HG02885 (cell line): Measurements from ENCODE around the gene DGAT2L6.

ENCODE experiments used
- ATAC-seq: cut with Tn5 transposase; IDR thresholded peaks from one replicate; pipeline ENCODE4 v1.9.1; 2021; ENCODE audit warnings: mild to moderate bottlenecking; ENCODE audit not compliant: unreplicated experiment, poor library complexity

The DGAT2L6 gene, protein sequence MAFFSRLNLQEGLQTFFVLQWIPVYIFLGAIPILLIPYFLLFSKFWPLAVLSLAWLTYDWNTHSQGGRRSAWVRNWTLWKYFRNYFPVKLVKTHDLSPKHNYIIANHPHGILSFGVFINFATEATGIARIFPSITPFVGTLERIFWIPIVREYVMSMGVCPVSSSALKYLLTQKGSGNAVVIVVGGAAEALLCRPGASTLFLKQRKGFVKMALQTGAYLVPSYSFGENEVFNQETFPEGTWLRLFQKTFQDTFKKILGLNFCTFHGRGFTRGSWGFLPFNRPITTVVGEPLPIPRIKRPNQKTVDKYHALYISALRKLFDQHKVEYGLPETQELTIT

GRCh38 chrX:70176938-70177533 lies at the start of gene DGAT2L6:
TSS of gene DGAT2L6 (plus strand) at chrX:70177483. CDS start at chrX:70177583, 100 bp downstream.
- no peak for ATAC-seq

- ATAC-seq: no peak
These were observed 49.2 kb upstream of the DGAT2L6 start for GRCh38 chrX:70128071-70128470.

- ATAC-seq: no peak
These were observed 47.5 kb upstream of the DGAT2L6 start for GRCh38 chrX:70129816-70130215.

GRCh38 chrX:70132224-70132623 lies 45.1 kb upstream of the DGAT2L6 start:
- no peak for ATAC-seq

DNA sequence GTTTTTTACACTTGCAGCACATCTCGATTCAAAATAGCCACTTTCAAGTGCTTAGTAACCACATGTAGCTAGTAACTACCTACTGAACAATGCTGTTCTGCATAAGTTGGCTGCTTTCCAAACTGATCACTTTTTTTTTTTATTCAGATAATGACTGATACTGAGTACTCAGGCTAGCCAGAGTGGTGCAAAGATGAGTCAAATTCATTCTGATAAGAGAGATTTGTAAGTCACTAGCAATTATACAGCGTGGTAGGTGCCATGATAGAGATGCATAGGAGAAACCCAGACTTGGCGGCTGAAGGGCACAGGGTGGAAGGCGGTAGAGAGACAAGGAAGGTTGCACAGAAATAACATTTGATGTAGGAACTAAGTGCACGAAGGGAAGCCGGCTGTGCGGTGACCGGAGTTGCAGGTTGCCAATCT lies 44.4 kb upstream of the DGAT2L6 start:
- peak; percentile 24 for ATAC-seq

- peak; percentile 92 for ATAC-seq
These were observed 43.8 kb upstream of the DGAT2L6 start, which contains the start of gene IGBP1 for GRCh38 chrX:70133303-70134115. TSS of gene IGBP1 (plus strand) at chrX:70133447. CDS start at chrX:70133948, 501 bp downstream.

DNA sequence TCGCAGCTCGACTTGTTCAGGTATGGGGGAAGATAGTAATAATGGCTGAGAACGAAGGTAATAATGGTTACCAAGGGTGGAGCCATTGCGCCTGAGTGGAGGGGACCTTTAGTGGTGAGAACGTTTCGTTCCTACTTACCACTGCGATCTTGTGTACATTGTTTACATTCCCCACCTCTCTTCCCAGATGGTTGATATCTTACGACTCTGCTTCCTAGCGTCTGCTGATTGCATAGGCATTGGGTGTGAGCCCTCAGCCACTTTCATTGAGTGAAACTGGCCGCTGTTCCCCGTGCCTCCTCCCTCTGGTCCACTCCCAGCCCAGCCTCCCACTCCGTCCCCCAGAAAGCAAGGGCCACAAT lies 43.2 kb upstream of the DGAT2L6 start:
- ATAC-seq: peak; percentile 23

DNA sequence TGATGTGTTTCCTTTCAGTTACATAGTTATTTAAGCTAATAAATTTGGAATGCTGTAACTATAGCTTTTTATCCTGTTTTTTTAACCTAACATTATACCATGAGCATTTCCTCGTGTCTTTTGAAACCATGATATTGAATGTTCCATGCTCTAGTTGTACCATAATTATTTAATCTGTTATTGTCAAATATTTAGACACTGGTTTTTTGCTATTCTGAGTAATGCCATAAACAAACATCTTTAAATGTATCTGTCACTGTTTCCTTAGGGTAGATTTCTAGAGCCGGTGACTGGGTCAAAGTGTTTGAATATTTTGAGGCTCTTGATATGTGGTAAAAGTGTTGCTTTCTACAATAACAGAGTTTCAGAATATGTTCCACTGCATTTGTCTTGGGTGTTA lies 38.7 kb upstream of the DGAT2L6 start:
- ATAC-seq: no peak

- no peak for ATAC-seq
These were observed 37.5 kb upstream of the DGAT2L6 start for GRCh38 chrX:70139736-70140135.

- ATAC-seq: no peak
These were observed 35.9 kb upstream of the DGAT2L6 start for GRCh38 chrX:70141373-70141772.

- no peak for ATAC-seq
These were observed 10.4 kb upstream of the DGAT2L6 start for GRCh38 chrX:70166601-70167590.

DNA sequence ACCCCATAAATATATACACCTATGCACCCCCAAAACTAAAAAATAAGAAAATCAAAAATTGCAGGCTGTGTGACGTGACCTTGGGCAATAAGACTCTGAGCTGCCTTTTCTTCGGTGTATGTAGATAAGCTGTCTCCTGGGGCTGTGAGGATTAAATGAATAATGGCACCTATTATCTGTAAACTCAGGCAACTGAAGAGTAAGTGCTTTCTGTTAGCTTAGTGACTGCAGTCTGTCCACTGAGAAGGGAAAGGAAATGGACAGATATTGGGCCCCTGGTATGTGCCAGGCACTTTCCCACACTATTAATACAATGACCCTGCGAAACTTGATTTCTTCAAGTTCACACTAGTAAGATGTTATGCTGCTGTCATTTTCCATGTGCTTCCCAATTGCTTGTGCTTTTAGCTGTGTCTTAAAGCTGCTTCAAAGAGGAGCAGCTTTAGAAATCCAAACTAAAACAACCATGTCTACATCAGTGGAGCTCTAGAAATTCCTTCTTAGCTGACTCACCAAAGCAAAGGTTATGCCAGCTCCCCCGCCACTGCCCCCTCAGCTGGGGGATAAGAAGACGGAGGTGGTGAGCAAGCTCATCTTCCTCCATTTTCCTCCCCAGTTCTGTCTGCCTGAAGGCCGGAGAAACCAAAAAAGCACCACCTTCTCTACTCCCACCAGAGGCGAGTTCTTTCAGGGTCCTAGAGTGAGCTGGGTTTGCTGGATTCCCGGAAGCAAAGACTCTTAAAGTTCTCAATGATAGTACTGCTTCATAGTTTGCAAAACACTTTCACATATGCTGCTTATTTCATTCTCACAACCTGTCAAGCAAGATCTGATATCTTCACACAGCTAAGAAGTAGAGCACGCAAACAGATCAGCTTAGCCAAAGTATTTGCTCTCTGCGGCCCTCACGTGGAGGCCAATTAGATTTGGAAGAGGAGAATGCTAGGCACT lies 8.8 kb upstream of the DGAT2L6 start:
- ATAC-seq: no peak

- no peak for ATAC-seq
These were observed 8.0 kb upstream of the DGAT2L6 start for GRCh38 chrX:70169281-70169680.

DNA sequence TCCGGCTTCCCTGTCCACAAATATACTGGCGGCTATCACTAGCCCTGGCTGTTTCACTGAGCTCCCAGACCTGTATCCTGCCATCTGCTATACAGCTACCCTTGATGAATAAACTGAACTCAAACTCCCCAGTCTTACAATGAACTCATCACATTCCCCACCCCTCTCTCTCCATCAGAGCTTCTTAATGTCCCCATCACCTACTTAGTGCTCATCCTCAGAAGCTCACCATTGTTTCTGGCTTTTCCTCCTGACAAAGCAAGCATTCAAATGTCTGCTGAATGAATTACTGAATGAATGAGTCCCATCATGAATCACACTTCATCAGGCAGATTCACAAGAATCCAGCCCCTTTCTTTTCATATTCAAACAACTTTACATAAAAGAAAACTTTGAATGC lies 5.7 kb upstream of the DGAT2L6 start:
- ATAC-seq: no peak

GRCh38 chrX:70172221-70172620 lies 5.1 kb upstream of the DGAT2L6 start:
- ATAC-seq: no peak

DNA sequence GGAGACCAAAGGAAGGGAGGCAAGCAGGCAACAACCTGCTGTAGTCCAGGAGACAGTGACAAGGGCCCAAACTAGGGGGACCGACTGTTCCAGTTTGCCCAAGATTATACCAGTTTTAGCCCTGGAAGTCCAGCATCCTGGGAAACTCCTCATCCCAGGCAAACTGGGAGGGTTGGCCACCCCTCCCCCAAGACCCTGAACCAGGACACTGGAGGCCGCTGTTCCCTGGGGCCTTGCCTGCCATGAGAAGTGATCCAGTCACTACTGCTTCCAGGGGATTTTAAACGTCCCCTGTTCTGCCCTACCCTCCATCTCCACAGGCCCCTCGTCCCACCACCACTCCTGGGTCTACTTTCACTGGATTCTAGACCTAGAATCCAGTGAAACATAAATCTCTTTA lies 4.3 kb upstream of the DGAT2L6 start:
- no peak for ATAC-seq

- ATAC-seq: no peak
These were observed 2.5 kb upstream of the DGAT2L6 start for GRCh38 chrX:70174754-70175153.

GRCh38 chrX:70175338-70175737 lies 1.9 kb upstream of the DGAT2L6 start:
- ATAC-seq: no peak

- no peak for ATAC-seq
These were observed 5.8 kb downstream of the DGAT2L6 start for GRCh38 chrX:70183091-70183490.
